Smooth muscle cell (in vitro differentiated cells): Measurements from ENCODE around the gene TMEM51. TPM values are rescaled to one million over a fixed set of nuclear protein-coding genes. Genes with fewer than 3 reads are reported as not detected.

Experiments used
- DNase-seq: peaks from one replicate; lab custom pipeline; 2025; ENCODE audit not compliant: unreplicated experiment; lab: John Stamatoyannopoulos, UW
- H2AFZ ChIP-seq: fragments of 200-600 bp; sonication (generic); 2 replicates; pipeline ENCODE4 v1.6.0; 2016; ENCODE audit warnings: antibody characterized with exemption, low read depth, mild to moderate bottlenecking
- H3F3A ChIP-seq: fragments of 200-600 bp; sonication (generic); 2 replicates; pipeline ENCODE4 v1.6.0; 2017; ENCODE audit warnings: antibody characterized with exemption, low read depth
- H3K27ac ChIP-seq: fragments of 200-600 bp; sonication (generic); 2 replicates; pipeline ENCODE4 v1.5.1; 2016; ENCODE audit warnings: low read depth, mild to moderate bottlenecking
- H3K27me3 ChIP-seq: fragments of 200-600 bp; sonication (generic); 2 replicates; pipeline ENCODE4 v1.6.1; 2016; ENCODE audit warnings: low read depth, mild to moderate bottlenecking
- H3K36me3 ChIP-seq: fragments of 200-600 bp; sonication (generic); 2 replicates; pipeline ENCODE4 v1.5.1; 2016; ENCODE audit warnings: low read depth
- H3K4me1 ChIP-seq: fragments of 200-600 bp; sonication (generic); 2 replicates; pipeline ENCODE4 v1.5.1; 2016; ENCODE audit warnings: low read depth
- H3K4me2 ChIP-seq: fragments of 200-600 bp; sonication (generic); 2 replicates; pipeline ENCODE4 v1.6.0; 2016; ENCODE audit warnings: mild to moderate bottlenecking
- H3K4me3 ChIP-seq: fragments of 200-600 bp; sonication (generic); 2 replicates; pipeline ENCODE4 v1.5.1; 2016; ENCODE audit warnings: mild to moderate bottlenecking
- H3K79me2 ChIP-seq: fragments of 200-600 bp; sonication (generic); 2 replicates; pipeline ENCODE4 v1.6.0; 2016; ENCODE audit warnings: low read depth, mild to moderate bottlenecking
- H3K9ac ChIP-seq: fragments of 200-600 bp; sonication (generic); 2 replicates; pipeline ENCODE4 v1.6.0; 2016; ENCODE audit warnings: low read depth
- H3K9me3 ChIP-seq: fragments of 200-600 bp; sonication (generic); replicated peaks from 2 replicates; pipeline ENCODE4 v1.5.1; 2016; ENCODE audit warnings: low read depth
- H4K20me1 ChIP-seq: fragments of 200-600 bp; sonication (generic); 2 replicates; pipeline ENCODE4 v1.6.0; 2016; ENCODE audit warnings: low read depth
- CTCF ChIP-seq: fragments of 200-600 bp; sonication (generic); IDR thresholded peaks from 2 replicates; pipeline ENCODE4 v1.5.1; 2017; ENCODE audit warnings: borderline replicate concordance, mild to moderate bottlenecking, antibody characterized with exemption; ENCODE audit not compliant: insufficient read depth, poor library complexity, severe bottlenecking
- WGBS: methylation state at CpG from one replicate; pipeline ENCODE4 v1.1.7; 2016; ENCODE audit warnings: low lambda C conversion rate; 5-methylcytosine and 5-hydroxymethylcytosine counted together
- polyA plus RNA-seq: library from polyadenylated mRNA; unstranded; fragments of >200 nt; fragmentation: Nextera tagmentation; extraction: Ambion mirVana; gene quantifications from 2 replicates; pipeline ENCODE4 v1.2.1, GENCODE V29; 2016
- total RNA-seq: library from RNA; depleted of rRNA; stranded (reverse); fragments of >200 nt; gene quantifications from 2 replicates; pipeline ENCODE4 v1.2.3, GENCODE V29; 2014

TMEM51 gene
- total and polyA plus RNA-seq, 2 experiments from 2014 or later: 9.8 to 10.4 TPM

DNA sequence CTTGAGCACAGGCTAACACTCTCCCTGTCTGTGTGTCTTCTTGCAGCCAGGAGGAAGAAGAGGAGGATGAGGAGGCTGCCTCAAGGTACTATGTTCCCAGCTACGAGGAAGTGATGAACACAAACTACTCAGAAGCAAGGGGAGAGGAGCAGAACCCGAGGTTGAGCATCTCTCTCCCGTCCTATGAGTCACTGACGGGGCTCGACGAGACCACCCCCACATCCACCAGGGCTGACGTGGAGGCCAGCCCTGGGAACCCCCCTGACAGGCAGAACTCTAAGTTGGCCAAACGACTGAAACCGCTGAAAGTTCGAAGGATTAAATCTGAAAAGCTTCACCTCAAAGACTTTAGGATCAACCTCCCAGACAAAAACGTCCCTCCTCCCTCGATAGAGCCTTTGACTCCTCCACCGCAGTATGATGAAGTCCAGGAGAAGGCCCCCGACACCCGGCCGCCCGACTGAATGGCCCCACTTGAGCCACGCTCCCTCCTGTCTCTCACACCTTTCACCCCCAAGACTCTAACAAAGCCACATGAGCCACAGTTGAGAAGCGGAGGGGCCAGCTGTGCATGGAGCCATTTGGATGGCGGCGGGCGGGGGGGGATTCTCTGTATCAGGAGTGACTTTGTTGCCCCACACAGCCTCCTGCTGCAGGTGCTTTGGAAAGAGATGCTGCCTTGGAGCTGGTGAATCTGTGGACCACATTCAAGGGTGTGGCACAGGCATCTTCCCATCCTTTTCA is 65.9 kb downstream of the TMEM51 start:
- Histone ChIP-seq H2AFZ (no peak overlapping the region), H3K36me3 (no peaks in the 10 kb centered on the region), H3K4me1 (peaks cover 10% of the 10 kb centered on the region), H3K4me2 (no peak overlapping the region), H3K4me3 (no peak overlapping the region), H3K9ac (no peak overlapping the region), H3K79me2 (no peaks in the 10 kb centered on the region), H3K9me3 (no peaks in the 10 kb centered on the region), H4K20me1 (no peaks in the 10 kb centered on the region), H3F3A (no peaks in the 10 kb centered on the region), H3K27me3 (no peaks in the 10 kb centered on the region), H3K27ac (no peak overlapping the region)
- no peak for TF ChIP-seq CTCF
- no peak for DNase-seq
- 89% methylated on average over 22 of the region's 22 CpGs for WGBS

DNA sequence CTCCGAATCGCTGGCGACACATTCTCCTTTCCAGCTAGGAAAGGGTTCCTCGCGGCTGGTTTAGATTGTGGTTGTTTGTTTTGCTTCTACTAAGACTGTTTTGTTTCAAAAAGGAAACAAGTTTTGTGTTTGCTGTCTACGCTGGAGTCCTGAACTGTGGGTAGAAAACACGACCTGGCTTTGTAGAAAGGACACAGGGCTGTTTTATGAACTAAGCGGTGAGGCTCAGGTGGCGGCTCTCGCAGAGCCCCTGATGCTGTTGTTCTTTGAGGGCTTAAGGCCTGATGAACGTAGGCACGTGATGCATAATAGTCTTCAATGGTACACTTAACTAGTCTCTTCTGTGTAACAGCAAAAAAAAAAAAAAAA is 66.5 kb downstream of the TMEM51 start:
- DNase-seq: no peak
- Histone ChIP-seq H3F3A (no peaks in the 10 kb centered on the region), H3K36me3 (no peaks in the 10 kb centered on the region), H3K4me2 (no peak overlapping the region), H3K9me3 (no peaks in the 10 kb centered on the region), H3K27ac (no peak overlapping the region), H3K79me2 (no peaks in the 10 kb centered on the region), H2AFZ (no peak overlapping the region), H4K20me1 (no peaks in the 10 kb centered on the region), H3K4me1 (peaks cover 4% of the 10 kb centered on the region), H3K4me3 (no peak overlapping the region), H3K27me3 (no peaks in the 10 kb centered on the region), H3K9ac (no peak overlapping the region)
- 88% methylated on average over 12 of the region's 12 CpGs for WGBS
- TF ChIP-seq CTCF: no peak

DNA sequence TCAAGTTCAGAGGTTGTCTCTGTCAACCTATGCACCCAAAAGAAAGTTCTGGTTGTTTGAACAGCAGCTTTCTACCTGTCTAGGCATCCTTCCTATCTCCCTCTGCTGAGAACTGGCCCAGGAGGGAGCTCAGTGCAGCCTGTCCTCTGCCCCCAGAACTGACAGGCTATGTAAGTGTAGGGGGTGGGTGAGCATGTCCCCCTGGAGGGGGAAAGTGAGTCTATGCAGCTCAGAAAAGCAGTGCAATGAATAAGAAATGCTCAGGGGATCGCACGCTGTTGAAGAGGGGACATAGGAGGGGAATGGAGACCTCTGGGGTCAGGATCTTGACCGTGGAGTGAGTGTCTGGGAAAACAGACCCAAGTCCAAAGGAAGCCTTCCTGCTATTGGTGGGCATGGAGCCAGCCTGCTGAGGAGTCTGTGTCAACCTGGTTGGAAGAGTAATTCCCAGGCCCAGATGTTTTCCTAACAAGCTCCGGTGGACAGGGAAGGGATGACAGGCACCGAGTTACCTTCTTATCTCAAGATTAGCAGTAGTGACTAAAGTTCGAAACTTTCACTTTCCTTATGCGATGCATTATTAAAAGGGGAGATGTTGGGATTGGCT is 67.4 kb downstream of the TMEM51 start:
- no peak overlapping the region for H3K4me2 ChIP-seq
- H3K4me3 ChIP-seq: no peak overlapping the region
- H3F3A ChIP-seq: no peaks in the 10 kb centered on the region
- no peak for DNase-seq
- H2AFZ ChIP-seq: no peak overlapping the region
- H3K79me2 ChIP-seq: no peaks in the 10 kb centered on the region
- H3K4me1 ChIP-seq: no peaks in the 10 kb centered on the region
- no peaks in the 10 kb centered on the region for H3K27me3 ChIP-seq
- H3K9ac ChIP-seq: no peak overlapping the region
- H3K36me3 ChIP-seq: no peaks in the 10 kb centered on the region
- TF ChIP-seq CTCF: no peak
- no peak overlapping the region for H3K27ac ChIP-seq
- WGBS: 67% methylated on average over 7 of the region's 7 CpGs
- no peaks in the 10 kb centered on the region for H3K9me3 ChIP-seq
- H4K20me1 ChIP-seq: no peaks in the 10 kb centered on the region
